NCI-H2227 (cell line): Measurements from ENCODE around the gene CTCFL.
A peak's percentile ranks its signal among the peaks of the same experiment; 100 is the strongest.
"Not testable (repeated sequence)": the region's sequence is repeated elsewhere in the genome, so short reads cannot be mapped to it uniquely, and the experiment has no call there.

Experiments
- DNase-seq: peaks from one replicate; lab custom pipeline; 2025; ENCODE audit not compliant: unreplicated experiment; lab: John Stamatoyannopoulos, UW

The CTCFL gene

GRCh38 chr20:57536771-57537724, 12.1 kb upstream of the CTCFL start:
- DNase-seq, result no peak

DNA sequence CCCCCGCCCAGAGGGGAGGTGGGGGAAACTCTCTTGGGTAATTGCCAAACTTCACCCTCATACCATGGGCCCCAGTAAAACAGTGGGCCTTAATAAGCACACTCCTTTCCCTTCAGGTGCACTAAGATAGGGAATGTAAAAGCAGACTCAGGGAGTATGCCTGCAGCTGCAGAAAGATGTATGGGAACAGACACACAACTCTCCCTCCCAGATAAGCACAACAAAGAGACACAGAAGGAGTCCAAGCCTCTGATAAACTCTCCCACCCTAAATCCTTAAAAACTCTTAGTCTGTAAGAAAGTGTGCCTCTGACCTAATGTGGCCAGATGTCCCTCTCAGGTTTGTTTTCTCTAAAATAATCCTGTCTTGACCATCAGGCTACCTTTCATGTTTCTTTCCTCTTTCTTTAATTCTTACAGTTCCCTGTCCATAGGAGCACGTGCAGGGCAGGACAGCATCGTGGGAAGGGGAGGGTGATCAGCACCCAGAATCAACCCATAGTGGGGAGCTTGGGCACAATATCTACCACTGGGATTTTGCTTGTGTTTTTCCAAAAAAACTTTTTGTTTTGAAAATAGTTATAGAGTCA, 11.3 kb upstream of the CTCFL start:
- DNase-seq, result no peak

- no peak for DNase-seq
These were observed 10.4 kb upstream of the CTCFL start for GRCh38 chr20:57535297-57535696.

- no peak for DNase-seq
These were observed 7.2 kb upstream of the CTCFL start for GRCh38 chr20:57532104-57532503.

GRCh38 chr20:57530327-57530981, 5.5 kb upstream of the CTCFL start:
- no peak for DNase-seq

DNA sequence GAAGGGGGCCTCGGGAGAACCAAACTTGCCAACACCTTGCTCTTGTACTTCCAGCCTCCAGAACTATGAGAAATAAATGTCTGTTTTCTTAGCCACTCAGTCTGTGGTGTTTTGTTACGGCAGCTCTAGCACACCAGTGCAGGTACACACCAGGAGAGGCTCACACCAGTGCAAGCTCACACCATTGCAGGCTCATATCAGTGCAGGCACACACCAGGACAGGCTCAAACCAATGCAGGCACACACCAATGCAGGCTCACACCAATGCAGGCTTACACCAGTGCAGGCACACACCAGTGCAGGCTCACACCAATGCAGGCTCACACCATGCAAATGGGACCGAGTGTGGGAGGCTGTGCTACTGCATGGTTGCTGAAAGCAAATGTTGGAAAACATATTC, 4.9 kb upstream of the CTCFL start:
- no peak for DNase-seq

DNA sequence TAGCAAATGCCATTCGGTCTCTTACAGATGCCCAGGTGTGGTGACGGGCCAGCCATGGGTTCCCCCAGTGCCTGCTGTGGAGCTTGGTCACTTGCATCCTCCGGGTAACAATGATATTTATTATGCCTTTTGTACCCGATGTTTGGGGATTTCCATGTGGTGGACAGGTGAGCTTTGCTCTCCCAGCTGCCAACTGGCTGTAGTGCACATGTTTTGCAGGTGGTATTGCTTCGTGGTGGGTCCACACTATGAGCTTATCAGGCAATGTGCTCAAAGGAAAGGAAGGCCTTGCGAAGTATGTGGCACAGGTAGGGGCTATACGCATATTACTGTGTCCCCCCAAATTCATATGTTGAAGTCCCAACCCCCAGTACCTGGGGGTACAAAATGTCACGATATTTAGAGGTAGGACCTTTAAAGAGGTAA, 4.2 kb upstream of the CTCFL start:
- DNase-seq, result no peak

DNA sequence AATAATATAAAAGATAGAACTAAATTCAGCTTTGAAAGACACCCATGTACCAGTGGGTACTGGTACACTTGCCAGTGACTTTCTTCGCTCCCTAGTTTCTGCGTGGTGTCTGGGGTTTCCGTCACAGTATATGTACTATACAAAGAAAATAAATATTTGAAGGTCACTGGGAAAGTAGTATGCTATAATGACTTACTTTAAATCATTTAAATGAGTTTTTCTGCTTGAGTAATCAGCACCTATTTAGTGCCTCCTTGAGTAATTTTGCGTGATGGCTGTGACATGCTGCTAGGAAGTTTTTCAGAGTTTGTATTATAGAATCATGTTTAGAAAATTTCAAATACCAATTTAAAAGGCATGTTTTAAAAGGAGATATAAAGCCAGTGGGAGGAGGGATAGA, 3.2 kb upstream of the CTCFL start:
- no peak for DNase-seq

DNA sequence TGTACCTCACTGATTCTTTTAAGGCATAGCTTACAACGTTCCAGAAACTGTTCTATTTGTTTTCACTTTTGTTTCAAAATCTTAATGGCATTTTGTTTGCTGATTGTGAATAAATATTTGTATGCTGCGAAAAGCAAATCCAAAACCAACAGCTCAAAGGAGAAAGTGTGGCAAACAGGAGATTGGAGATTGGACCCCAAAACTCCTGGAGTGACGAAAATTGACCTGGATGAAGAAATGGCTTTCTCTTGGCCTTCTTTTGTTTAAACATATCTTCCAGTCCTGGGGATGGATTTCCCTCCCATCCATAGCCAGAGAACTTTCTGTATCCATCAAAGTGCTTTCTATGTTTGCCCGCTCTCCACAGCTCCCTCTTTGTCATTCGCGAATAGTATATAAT, 2.8 kb upstream of the CTCFL start:
- no peak for DNase-seq

GRCh38 chr20:57526885-57527460, 2.0 kb upstream of the CTCFL start:
- DNase-seq, result no peak

GRCh38 chr20:57526087-57526884, 1.3 kb upstream of the CTCFL start:
- no peak for DNase-seq

GRCh38 chr20:57525328-57526086, 567 bp upstream of the CTCFL start:
- no peak for DNase-seq

DNA sequence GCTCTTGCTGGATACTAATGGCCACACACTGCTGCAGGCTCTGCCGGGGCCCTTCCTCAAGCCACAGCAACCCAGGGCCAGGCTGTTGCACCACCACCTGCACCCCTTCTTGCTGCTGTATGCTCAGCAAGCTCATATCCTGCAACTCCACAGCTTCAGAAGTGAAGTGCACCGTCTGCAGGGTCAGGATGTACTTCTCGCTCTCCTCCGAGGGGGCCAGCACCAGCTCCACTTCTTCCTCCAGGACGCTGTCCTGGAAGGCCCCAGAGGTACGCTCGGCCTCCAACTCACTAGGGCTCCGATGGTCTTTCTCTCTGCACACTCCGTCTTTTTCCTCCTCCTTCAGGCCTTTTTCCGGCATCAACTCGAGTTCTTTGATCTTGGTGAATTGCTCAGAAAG, 1.2 kb downstream of the CTCFL start:
- DNase-seq, result no peak

DNA sequence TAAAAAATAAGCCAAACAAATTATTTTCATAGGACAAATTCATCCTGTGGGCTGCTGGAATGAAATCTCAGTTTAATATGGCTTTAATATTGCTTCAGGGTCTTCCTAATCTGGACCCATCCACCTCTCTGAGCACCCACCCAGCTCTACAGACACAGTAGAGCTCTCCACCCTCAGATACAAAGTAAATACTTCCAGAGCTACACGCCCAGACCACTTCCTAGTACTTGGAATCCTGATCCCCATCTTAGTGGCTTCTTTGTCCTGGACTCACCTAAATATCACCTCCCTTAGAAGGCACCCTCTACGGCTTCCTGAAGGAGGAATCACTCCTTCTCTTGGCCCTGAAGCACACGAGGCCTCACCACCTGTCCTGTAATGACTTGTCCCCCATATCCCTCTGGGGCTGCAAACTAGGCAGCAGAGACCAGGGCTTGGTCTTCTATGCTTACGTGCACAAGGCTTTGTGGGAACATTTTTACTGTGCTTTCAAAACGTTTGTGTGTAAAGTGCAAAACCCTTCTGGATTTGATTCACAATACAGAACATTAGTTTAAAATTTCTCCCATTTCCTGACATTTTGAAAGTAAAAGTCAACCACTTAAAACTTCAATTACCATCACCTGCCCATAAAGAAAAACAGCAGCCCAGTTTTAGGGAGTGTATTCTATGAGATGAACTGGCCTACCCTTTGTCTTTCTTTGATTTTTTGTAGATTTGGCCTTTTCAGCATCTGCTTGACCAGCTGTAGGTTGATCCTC, 2.4 kb downstream of the CTCFL start:
- DNase-seq, result no peak

DNA sequence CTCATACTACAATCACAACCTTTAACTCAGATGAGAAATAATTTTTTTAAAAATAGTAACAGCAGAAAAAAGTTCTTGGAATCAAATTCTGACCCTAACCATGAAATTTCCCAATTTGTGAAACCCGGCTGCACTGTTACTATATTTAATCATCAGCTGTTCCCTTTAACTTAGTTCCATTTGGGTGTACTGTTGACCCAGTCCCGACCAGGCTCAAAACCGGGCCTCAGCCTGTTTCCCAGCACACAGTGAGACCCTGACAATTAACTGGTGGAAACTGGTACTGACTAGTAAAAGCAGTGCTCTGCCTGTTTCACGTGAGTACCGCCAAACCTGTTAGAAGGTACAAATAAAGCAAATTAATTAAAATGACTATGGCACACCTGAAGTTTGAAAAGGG, 7.0 kb downstream of the CTCFL start:
- no peak for DNase-seq

GRCh38 chr20:57514273-57514751, 10.6 kb downstream of the CTCFL start:
- DNase-seq, result peak; percentile 67

- DNase-seq, result no peak
These were observed 11.7 kb downstream of the CTCFL start for GRCh38 chr20:57513199-57513598.

- DNase-seq, result no peak
These were observed 12.5 kb downstream of the CTCFL start for GRCh38 chr20:57512432-57512831.

DNA sequence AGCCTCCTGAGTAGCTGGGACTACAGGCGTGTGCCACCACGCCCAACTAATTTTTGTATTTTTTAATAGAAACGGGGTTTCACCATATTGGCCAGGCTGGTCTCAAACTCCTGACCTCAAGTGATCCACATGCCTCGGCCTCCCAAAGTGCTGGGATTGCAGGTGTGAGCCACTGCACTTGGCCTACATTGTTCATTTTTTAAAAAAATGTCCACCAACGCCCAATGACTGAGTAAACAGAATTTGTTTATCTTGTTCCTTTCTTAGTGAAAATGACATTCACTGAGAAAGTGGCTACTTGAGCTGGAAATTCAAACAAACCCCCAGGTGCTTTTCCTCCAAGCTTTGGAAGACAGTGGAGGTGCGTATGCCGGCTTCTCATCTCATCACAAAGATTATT, 13.2 kb downstream of the CTCFL start:
- not testable (repeated sequence) for DNase-seq
